SK-N-SH (cell line): Measurements from ENCODE around the gene NOL6.
"Not testable (repeated sequence)": the region's sequence is repeated elsewhere in the genome, so short reads cannot be mapped to it uniquely, and the experiment has no call there.

Source experiments
- CHD2 ChIP-seq: fragments of 150-350 bp; IDR thresholded peaks from 2 replicates; pipeline ENCODE4 v1.6.1; 2018; ENCODE audit warnings: low read length; ENCODE audit not compliant: partially characterized antibody
- EZH2phosphoT487 ChIP-seq: fragments of 200-600 bp; sonication (generic); IDR thresholded peaks from 2 replicates; pipeline ENCODE4 v1.6.1; 2017; ENCODE audit warnings: low read depth, mixed run types, mild to moderate bottlenecking, antibody characterized with exemption, moderate library complexity, borderline replicate concordance
- MAX ChIP-seq: IDR thresholded peaks from 2 replicates; pipeline ENCODE4 v1.4.0; 2012; ENCODE audit warnings: low read depth
- MXI1 ChIP-seq: IDR thresholded peaks from 2 replicates; pipeline ENCODE4 v1.6.1; 2012; ENCODE audit warnings: mild to moderate bottlenecking, low read depth, low read length, improper control_type of control experiment
- POLR2AphosphoS5 ChIP-seq: IDR thresholded peaks from 2 replicates; pipeline ENCODE4 v1.6.1; 2012; ENCODE audit warnings: low read depth, low read length
- RAD21 ChIP-seq: IDR thresholded peaks from 2 replicates; pipeline ENCODE4 v1.6.1; 2012; ENCODE audit warnings: mild to moderate bottlenecking, low read length
- RFX5 ChIP-seq: IDR thresholded peaks from 2 replicates; pipeline ENCODE4 v1.6.1; 2012; ENCODE audit warnings: mild to moderate bottlenecking, improper control_type of control experiment, low read length
- TAF1 ChIP-seq: IDR thresholded peaks from 2 replicates; pipeline ENCODE4 v1.6.1; 2012; ENCODE audit warnings: low read depth, mild to moderate bottlenecking, low read length, moderate library complexity, borderline replicate concordance
- TCF12 ChIP-seq: IDR thresholded peaks from 2 replicates; pipeline ENCODE4 v1.4.0; 2012
- ZBTB33 ChIP-seq: IDR thresholded peaks from 2 replicates; pipeline ENCODE4 v1.4.0; 2012; ENCODE audit warnings: low read depth, borderline replicate concordance
- TF ChIP-seq, protein P1 (sequence below): fragments of 200-600 bp; sonication (generic); IDR thresholded peaks from 2 replicates; pipeline ENCODE4 v1.6.1; 2017; ENCODE audit warnings: antibody characterized with exemption, mild to moderate bottlenecking, moderate library complexity
- TF ChIP-seq, protein P2 (sequence below): IDR thresholded peaks from 2 replicates; pipeline ENCODE4 v1.6.1; 2012; ENCODE audit warnings: mild to moderate bottlenecking, low read depth, low read length, moderate library complexity

DNA sequence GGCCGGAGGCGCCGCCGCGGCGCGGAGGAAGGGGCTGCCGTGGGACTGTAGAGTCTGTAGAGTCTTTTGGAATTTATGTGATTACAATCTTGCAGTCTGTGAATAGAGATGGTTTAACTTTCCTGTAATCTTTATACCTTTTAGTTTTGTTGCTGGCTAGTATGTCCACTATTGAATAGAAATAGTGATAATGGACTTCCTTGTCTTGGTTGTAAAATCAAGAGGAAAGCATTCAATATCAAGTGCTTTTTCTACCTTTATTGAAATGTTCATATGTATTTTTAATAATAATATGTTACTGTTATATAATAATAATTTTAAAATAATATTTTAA lies 37.4 kb upstream of the NOL6 start:
- TF ChIP-seq, protein P1, sequence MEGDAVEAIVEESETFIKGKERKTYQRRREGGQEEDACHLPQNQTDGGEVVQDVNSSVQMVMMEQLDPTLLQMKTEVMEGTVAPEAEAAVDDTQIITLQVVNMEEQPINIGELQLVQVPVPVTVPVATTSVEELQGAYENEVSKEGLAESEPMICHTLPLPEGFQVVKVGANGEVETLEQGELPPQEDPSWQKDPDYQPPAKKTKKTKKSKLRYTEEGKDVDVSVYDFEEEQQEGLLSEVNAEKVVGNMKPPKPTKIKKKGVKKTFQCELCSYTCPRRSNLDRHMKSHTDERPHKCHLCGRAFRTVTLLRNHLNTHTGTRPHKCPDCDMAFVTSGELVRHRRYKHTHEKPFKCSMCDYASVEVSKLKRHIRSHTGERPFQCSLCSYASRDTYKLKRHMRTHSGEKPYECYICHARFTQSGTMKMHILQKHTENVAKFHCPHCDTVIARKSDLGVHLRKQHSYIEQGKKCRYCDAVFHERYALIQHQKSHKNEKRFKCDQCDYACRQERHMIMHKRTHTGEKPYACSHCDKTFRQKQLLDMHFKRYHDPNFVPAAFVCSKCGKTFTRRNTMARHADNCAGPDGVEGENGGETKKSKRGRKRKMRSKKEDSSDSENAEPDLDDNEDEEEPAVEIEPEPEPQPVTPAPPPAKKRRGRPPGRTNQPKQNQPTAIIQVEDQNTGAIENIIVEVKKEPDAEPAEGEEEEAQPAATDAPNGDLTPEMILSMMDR, result not testable (repeated sequence)
- not testable (repeated sequence) for TF ChIP-seq CHD2, MAX, RAD21, MXI1, TAF1, POLR2AphosphoS5, TCF12, ZBTB33, EZH2phosphoT487, RFX5
- TF ChIP-seq, protein P2, sequence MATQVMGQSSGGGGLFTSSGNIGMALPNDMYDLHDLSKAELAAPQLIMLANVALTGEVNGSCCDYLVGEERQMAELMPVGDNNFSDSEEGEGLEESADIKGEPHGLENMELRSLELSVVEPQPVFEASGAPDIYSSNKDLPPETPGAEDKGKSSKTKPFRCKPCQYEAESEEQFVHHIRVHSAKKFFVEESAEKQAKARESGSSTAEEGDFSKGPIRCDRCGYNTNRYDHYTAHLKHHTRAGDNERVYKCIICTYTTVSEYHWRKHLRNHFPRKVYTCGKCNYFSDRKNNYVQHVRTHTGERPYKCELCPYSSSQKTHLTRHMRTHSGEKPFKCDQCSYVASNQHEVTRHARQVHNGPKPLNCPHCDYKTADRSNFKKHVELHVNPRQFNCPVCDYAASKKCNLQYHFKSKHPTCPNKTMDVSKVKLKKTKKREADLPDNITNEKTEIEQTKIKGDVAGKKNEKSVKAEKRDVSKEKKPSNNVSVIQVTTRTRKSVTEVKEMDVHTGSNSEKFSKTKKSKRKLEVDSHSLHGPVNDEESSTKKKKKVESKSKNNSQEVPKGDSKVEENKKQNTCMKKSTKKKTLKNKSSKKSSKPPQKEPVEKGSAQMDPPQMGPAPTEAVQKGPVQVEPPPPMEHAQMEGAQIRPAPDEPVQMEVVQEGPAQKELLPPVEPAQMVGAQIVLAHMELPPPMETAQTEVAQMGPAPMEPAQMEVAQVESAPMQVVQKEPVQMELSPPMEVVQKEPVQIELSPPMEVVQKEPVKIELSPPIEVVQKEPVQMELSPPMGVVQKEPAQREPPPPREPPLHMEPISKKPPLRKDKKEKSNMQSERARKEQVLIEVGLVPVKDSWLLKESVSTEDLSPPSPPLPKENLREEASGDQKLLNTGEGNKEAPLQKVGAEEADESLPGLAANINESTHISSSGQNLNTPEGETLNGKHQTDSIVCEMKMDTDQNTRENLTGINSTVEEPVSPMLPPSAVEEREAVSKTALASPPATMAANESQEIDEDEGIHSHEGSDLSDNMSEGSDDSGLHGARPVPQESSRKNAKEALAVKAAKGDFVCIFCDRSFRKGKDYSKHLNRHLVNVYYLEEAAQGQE, result not testable (repeated sequence)
